PC-3 (cell line): ENCODE results near the gene GCLC. TPM values are rescaled to one million over a fixed set of nuclear protein-coding genes. Genes with fewer than 3 reads are reported as not detected.

Experiments used
- ATAC-seq: fragments of 200-7000 bp; cut with Tn5 transposase; 2 replicates; pipeline ENCODE4 v1.9.1; 2020; ENCODE audit warnings: mild to moderate bottlenecking, moderate library complexity
- BruUV-seq: library from RNA; stranded (reverse); fragments of 400-500 nt; replicated peaks from 2 replicates; lab custom pipeline; 2021; lab: Mats Ljungman, UMichigan
- CTCF ChIA-PET: fragments of 300-600 bp; sonication (Branson Sonifier 250); formaldehyde crosslinking; loops from one replicate; lab custom pipeline; 2022; ENCODE audit warnings: antibody characterized with exemption; lab: Charles Lee
- POLR2A ChIA-PET: fragments of 300-600 bp; sonication (Branson Sonifier 250); formaldehyde crosslinking; loops from one replicate; lab custom pipeline; 2022; ENCODE audit warnings: antibody characterized with exemption; ENCODE audit not compliant: unreplicated experiment; lab: Charles Lee
- DNase-seq: peaks from one replicate; pipeline ENCODE4 v3.0.0-alpha.2; 2015
- H2AFZ ChIP-seq: fragments of 300-600 bp; sonication (generic); 2 replicates; pipeline ENCODE4 v1.6.0; 2016; ENCODE audit warnings: antibody characterized with exemption, low read length
- H3F3A ChIP-seq: fragments of 300-600 bp; sonication (generic); one replicate; pipeline ENCODE4 v1.6.0; 2017; ENCODE audit warnings: antibody characterized with exemption, low read length, control low read depth, mild to moderate bottlenecking; ENCODE audit not compliant: unreplicated experiment
- H3K27ac ChIP-seq: fragments of 300-600 bp; sonication (generic); 2 replicates; pipeline ENCODE4 v1.5.1; 2016; ENCODE audit warnings: mild to moderate bottlenecking, low read length
- H3K27me3 ChIP-seq: fragments of 300-600 bp; sonication (generic); 2 replicates; pipeline ENCODE4 v1.6.1; 2016; ENCODE audit warnings: low read length, mixed read lengths
- H3K36me3 ChIP-seq: fragments of 300-600 bp; sonication (generic); 2 replicates; pipeline ENCODE4 v1.6.1; 2016; ENCODE audit warnings: low read depth, mixed run types, low read length, mixed read lengths
- H3K4me1 ChIP-seq: fragments of 300-600 bp; sonication (generic); 2 replicates; pipeline ENCODE4 v1.5.1; 2016; ENCODE audit warnings: low read length; ENCODE audit not compliant: insufficient read depth
- H3K4me2 ChIP-seq: fragments of 300-600 bp; sonication (generic); 2 replicates; pipeline ENCODE4 v1.6.0; 2016; ENCODE audit warnings: low read length
- H3K4me3 ChIP-seq: fragments of 300-600 bp; sonication (generic); 2 replicates; pipeline ENCODE4 v1.5.1; 2016; ENCODE audit warnings: mild to moderate bottlenecking, low read length, mixed read lengths
- H3K79me2 ChIP-seq: fragments of 300-600 bp; sonication (generic); 2 replicates; pipeline ENCODE4 v1.6.1; 2017; ENCODE audit warnings: low read length, mixed read lengths
- H3K9ac ChIP-seq: fragments of 300-600 bp; sonication (generic); 2 replicates; pipeline ENCODE4 v1.6.0; 2016; ENCODE audit warnings: mild to moderate bottlenecking, low read length
- H3K9me2 ChIP-seq: fragments of 300-600 bp; sonication (generic); replicated peaks from 2 replicates; pipeline ENCODE4 v1.6.1; 2016; ENCODE audit warnings: mixed run types, low read length, mixed read lengths
- H3K9me3 ChIP-seq: fragments of 300-600 bp; sonication (generic); 2 replicates; pipeline ENCODE4 v1.6.1; 2016; ENCODE audit warnings: low read length, mixed read lengths
- H4K20me1 ChIP-seq: fragments of 300-600 bp; sonication (generic); 2 replicates; pipeline ENCODE4 v1.6.1; 2016; ENCODE audit warnings: low read length, mixed read lengths
- CTCF ChIP-seq: fragments of 300-600 bp; sonication (generic); conservative IDR thresholded peaks from 2 replicates; pipeline ENCODE4 v1.5.1; 2017; ENCODE audit warnings: antibody characterized with exemption, low read depth, mild to moderate bottlenecking, low read length
- EZH2 ChIP-seq: fragments of 300-600 bp; sonication (generic); IDR thresholded peaks from one replicate; pipeline ENCODE4 v1.6.1; 2017; ENCODE audit warnings: antibody characterized with exemption, mild to moderate bottlenecking, low read length; ENCODE audit not compliant: unreplicated experiment
- EZH2phosphoT487 ChIP-seq: fragments of 300-600 bp; sonication (generic); IDR thresholded peaks from 2 replicates; pipeline ENCODE4 v1.6.1; 2018; ENCODE audit warnings: mild to moderate bottlenecking, antibody characterized with exemption, low read length, borderline replicate concordance
- intact Hi-C: fragments of 100-400 bp; cut with micrococcal nuclease; formaldehyde crosslinking; loops from 2 replicates; pipeline ENCODE4 v1.9.0; 2023
- total RNA-seq: library from RNA; depleted of rRNA; stranded (reverse); fragments of >200 nt; gene quantifications from 2 replicates; pipeline ENCODE4 v1.2.3, GENCODE V29; 2014

Gene GCLC
- total RNA-seq, 1 experiment from 2014 or later = 50.1 TPM

- Histone ChIP-seq H3K79me2 (no peaks in the 10 kb centered on the region), H3K27me3 (no peaks in the 10 kb centered on the region), H3K4me2 (peak overlapping the region; percentile 42; the same call in 1 of the 2 replicates), H3K9ac (no peak overlapping the region), H3K27ac (peak overlapping the region; percentile 10), H3K9me2 (no peaks in the 10 kb centered on the region), H3F3A (no peaks in the 10 kb centered on the region), H3K4me3 (no peak overlapping the region), H2AFZ (peak overlapping the region; percentile 32), H3K36me3 (no peaks in the 10 kb centered on the region), H3K4me1 (peaks cover 12% of the 10 kb centered on the region), H4K20me1 (no peaks in the 10 kb centered on the region), H3K9me3 (no peaks in the 10 kb centered on the region)
- ChIA-PET CTCF (no interaction called here), POLR2A (no interaction called here)
- TF ChIP-seq CTCF (no peak), EZH2phosphoT487 (no peak), EZH2 (no peak)
- peak; percentile 49 for DNase-seq
- intact Hi-C loops = no loop called here
- BruUV-seq = no TSS peak
- peak; percentile 58 for ATAC-seq
Measured at GRCh38 chr6:53593001-53593488, 48.1 kb upstream of the GCLC start.

- Histone ChIP-seq H3K36me3 (no peaks in the 10 kb centered on the region), H4K20me1 (no peaks in the 10 kb centered on the region), H3K27me3 (no peaks in the 10 kb centered on the region), H3K4me1 (peaks cover 12% of the 10 kb centered on the region), H3K27ac (no peak overlapping the region), H3K79me2 (no peaks in the 10 kb centered on the region), H3K4me2 (no peak overlapping the region), H3K9me3 (no peaks in the 10 kb centered on the region), H3K9ac (no peak overlapping the region), H2AFZ (no peak overlapping the region), H3K9me2 (no peaks in the 10 kb centered on the region), H3F3A (no peaks in the 10 kb centered on the region), H3K4me3 (no peak overlapping the region)
- DNase-seq (no peak), ATAC-seq (no peak)
- BruUV-seq = no TSS peak
- intact Hi-C loops = no loop called here
- CTCF ChIA-PET = no interaction called here
- POLR2A ChIA-PET = no interaction called here
- TF ChIP-seq EZH2 = no peak
- TF ChIP-seq EZH2phosphoT487 = no peak
- no peak for TF ChIP-seq CTCF
Measured at GRCh38 chr6:53591873-53592272, 47.0 kb upstream of the GCLC start.

- no peaks in the 10 kb centered on the region for H4K20me1 ChIP-seq
- no peaks in the 10 kb centered on the region for H3K9me2 ChIP-seq
- no peaks in the 10 kb centered on the region for H3K27me3 ChIP-seq
- intact Hi-C loops = no loop called here
- CTCF ChIA-PET = no interaction called here
- no peaks in the 10 kb centered on the region for H3F3A ChIP-seq
- H3K4me3 ChIP-seq = no peak overlapping the region
- no peak for ATAC-seq
- no peak for DNase-seq
- H3K4me2 ChIP-seq = no peak overlapping the region
- H3K36me3 ChIP-seq = no peaks in the 10 kb centered on the region
- no peak for TF ChIP-seq CTCF
- TF ChIP-seq EZH2 = no peak
- no peak for TF ChIP-seq EZH2phosphoT487
- no peak overlapping the region for H3K9ac ChIP-seq
- POLR2A ChIA-PET = no interaction called here
- H3K27ac ChIP-seq = no peak overlapping the region
- H3K4me1 ChIP-seq = peaks cover 12% of the 10 kb centered on the region
- H3K79me2 ChIP-seq = no peaks in the 10 kb centered on the region
- no peak overlapping the region for H2AFZ ChIP-seq
- BruUV-seq = no TSS peak
- H3K9me3 ChIP-seq = no peaks in the 10 kb centered on the region
Measured at GRCh38 chr6:53588816-53589509, 44.1 kb upstream of the GCLC start.
